ENCODE data around the gene SIM2.

Gene SIM2

DNA sequence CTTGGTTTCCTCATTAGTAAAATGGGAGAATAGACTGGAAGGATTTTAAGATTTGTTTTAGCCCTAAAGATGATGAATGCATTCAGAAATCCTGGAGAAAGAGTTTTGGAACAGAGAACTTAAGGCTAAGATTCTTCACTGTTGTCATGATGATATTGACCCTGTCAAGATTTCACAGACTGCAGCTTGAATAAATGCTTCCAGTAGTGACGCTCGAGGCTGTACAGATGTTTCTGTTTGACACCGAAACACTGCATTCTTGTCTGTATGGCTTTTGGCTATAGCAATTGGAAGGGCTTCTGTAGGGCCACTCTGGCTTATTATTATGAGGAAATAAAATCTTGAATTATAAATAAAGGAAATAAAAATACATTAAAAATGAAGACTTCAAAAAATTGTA lies 25.7 kb downstream of the SIM2 start:
- DNase-seq (ENCODE audit: low spot score in 2 of 2) (no peak), ATAC-seq (ENCODE audit: low read depth) (no peak)
- Mint-ChIP-seq H3K4me3 (no peak overlapping the region), H3K4me1 (no peaks in the 10 kb centered on the region), H3K27ac (no peak overlapping the region), H3K36me3 (no peaks in the 10 kb centered on the region), H3K27me3 (peaks cover 13% of the 10 kb centered on the region), H3K9me3 (no peaks in the 10 kb centered on the region)

DNA sequence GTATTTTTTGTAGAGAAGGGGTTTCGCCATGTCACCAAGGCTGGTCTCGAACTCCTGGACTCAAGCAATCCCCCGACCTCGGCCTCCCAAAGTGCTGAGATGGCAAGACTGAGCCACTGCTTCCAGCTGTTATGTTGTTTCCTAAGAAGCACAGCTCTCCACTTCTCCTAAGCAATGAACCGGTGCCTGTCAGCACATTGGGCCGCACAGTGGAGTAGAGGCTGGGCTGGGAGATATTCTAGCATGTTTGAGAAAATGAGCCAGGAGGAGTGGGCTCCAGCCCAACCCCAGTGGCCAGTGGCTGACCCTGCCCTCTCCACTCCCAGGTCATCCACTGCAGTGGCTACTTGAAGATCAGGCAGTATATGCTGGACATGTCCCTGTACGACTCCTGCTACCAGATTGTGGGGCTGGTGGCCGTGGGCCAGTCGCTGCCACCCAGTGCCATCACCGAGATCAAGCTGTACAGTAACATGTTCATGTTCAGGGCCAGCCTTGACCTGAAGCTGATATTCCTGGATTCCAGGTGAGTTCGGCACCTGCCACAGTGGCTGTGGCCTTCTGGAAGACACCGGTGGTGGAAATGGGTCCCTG lies 27.0 kb downstream of the SIM2 start:
- H3K36me3 Mint-ChIP-seq, result no peaks in the 10 kb centered on the region
- no peak for DNase-seq (ENCODE audit: low spot score in 2 of 2)
- ATAC-seq (ENCODE audit: low read depth), result no peak
- no peak overlapping the region for H3K4me3 Mint-ChIP-seq
- H3K4me1 Mint-ChIP-seq, result no peaks in the 10 kb centered on the region
- H3K9me3 Mint-ChIP-seq, result no peaks in the 10 kb centered on the region
- H3K27ac Mint-ChIP-seq, result no peak overlapping the region
- H3K27me3 Mint-ChIP-seq, result peaks cover 7% of the 10 kb centered on the region

DNA sequence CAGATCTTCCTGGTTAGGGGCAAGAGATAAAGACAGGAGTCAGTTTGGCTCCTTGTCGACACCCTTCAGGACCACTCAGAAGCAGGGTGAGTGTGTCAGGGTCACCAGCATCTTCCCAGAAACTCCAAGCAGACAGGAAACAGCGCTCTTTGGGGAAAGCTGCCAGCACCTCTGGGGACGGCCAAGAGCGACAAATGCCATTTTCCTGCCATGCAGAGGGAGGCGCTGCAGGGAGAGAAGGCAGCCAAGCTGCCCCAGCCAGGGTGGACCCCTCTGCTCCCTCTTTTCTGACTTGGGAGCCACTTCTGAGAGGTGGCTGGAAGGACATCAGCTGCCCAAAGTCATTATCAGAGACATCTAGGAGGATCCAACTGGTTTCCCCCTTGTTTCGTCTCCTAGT lies 29.0 kb downstream of the SIM2 start:
- H3K4me3 Mint-ChIP-seq, result no peak overlapping the region
- H3K9me3 Mint-ChIP-seq, result no peaks in the 10 kb centered on the region

DNA sequence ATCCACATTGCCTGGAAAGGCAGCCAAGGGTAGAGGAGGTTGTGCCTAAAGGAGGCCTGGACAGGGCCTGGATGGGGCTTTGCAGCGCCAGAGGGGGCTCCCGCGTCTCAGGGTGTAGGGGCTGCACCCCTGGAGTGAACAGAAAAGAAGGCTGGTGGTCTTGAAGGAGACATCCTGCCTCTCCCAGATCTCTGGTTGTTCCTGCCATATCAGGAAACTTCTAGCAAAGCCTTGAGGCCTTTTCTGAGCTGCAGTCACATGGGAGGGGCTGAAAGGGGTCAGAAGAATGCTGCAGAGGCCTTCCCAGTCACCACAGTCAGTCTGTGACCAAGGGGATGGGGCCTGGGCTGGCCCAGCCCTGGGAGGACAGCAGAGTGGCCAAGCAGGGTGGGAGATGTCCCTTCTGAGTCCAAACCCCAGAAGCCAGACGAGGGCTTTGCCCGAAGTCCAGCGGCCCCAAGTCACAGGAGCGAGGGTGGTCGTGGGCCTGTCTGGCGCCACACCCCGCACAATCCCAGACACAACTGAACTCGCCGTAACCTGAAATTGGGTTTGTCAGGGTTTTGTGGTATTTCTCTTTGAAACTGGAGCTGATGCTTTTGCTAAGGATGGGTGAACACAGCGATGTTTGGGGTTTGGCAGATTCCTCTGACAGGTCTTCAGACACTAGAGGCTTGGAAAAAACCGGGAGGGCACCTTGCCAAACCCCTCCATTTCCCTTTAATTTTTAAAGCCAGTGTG lies 29.6 kb downstream of the SIM2 start:
- no peak overlapping the region for H3K27ac Mint-ChIP-seq
- no peak for ATAC-seq (ENCODE audit: low read depth)
- no peaks in the 10 kb centered on the region for H3K36me3 Mint-ChIP-seq
- no peak for DNase-seq (ENCODE audit: low spot score in 2 of 2)
- peaks cover 3% of the 10 kb centered on the region for H3K27me3 Mint-ChIP-seq
- H3K4me3 Mint-ChIP-seq, result no peak overlapping the region
- no peaks in the 10 kb centered on the region for H3K9me3 Mint-ChIP-seq
- H3K4me1 Mint-ChIP-seq, result no peaks in the 10 kb centered on the region

More for the DNA sequence above, 29.0 kb downstream of the SIM2 start:
- ATAC-seq (ENCODE audit: low read depth) (no peak), DNase-seq (ENCODE audit: low spot score in 2 of 2) (no peak)
- Mint-ChIP-seq H3K4me1 (no peaks in the 10 kb centered on the region), H3K27me3 (peaks cover 4% of the 10 kb centered on the region), H3K27ac (no peak overlapping the region), H3K36me3 (no peaks in the 10 kb centered on the region)

DNA sequence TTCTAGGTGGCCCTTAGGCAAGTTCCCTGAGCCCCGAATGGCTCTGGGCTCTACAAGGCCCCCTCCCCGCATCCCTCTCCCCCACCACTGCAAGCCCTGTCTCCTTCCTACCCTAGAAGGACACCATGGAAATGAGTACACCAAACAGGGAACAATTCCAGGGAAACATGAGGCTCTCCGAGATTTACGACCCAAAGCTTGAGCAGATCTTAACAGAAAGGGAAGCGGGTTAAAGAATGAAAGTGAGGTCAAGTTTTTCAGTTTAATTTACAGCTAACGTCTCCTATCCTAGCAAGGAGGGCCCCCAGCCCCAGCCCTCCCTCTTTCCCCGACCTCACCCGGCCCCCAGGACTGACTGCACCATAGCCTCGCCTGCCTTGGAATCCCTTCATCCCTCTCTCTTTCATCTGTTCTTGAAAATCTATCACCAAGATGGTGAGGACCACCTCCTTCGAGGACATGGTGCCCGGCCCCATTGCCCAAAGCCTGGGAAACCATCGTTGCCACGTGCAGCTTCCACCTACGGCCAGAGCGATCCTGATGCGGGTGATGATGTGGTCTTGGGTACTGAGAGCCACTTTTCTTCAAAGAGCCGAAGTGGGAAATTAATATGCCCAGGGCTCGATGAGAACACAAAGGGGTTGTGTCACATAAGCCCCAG lies 30.5 kb downstream of the SIM2 start:
- Mint-ChIP-seq H3K4me1 (no peaks in the 10 kb centered on the region), H3K27ac (no peak overlapping the region), H3K4me3 (no peak overlapping the region), H3K36me3 (no peaks in the 10 kb centered on the region), H3K9me3 (no peaks in the 10 kb centered on the region), H3K27me3 (peaks cover 3% of the 10 kb centered on the region)
- DNase-seq (ENCODE audit: low spot score in 2 of 2) (no peak), ATAC-seq (ENCODE audit: low read depth) (no peak)

DNA sequence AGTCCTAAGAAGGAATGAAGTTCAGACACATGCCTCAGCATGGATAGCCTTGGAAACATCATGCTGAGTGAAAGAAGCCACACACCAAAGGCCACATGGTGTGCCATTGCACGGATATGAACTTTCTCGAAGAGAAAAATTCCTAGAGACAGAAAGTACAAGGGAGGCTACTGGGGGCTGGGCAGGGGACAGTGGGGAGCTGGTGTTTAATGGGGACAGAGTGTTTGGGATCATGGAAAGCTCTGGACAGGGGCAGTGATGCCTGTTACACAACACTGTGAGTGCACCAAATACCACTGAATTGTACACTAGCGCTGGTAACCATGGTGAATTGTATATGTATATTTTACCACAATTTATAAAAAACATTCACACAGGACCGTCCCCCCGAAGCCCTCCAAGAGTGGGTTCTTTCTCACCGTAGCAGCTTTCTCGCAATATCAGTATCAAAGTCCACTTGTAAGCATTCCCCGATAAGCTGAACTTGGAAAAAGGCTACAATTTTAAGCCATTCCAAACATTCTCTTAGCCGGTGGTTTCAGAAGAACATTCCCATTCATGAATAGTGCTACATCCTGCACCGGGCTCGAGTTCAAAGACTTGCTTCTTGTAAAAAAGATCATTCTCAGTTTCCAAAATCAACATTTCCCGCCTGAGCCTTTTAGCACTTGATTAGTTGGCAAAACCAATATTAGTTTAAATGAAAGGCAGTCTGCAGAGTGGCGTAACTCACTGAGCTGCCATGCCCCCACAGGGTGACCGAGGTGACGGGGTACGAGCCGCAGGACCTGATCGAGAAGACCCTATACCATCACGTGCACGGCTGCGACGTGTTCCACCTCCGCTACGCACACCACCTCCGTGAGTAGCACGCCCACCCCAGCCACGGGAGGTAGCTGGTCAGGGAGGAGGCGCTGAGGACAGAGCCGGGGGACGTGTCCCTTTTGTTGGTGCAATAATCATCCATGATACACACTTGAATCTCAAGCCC lies 31.7 kb downstream of the SIM2 start:
- H3K4me1 Mint-ChIP-seq, result no peaks in the 10 kb centered on the region
- H3K9me3 Mint-ChIP-seq, result peaks cover 2% of the 10 kb centered on the region
- no peak overlapping the region for H3K4me3 Mint-ChIP-seq
- peaks cover 4% of the 10 kb centered on the region for H3K27me3 Mint-ChIP-seq
- H3K27ac Mint-ChIP-seq, result no peak overlapping the region
- no peak for ATAC-seq (ENCODE audit: low read depth)
- no peak for DNase-seq (ENCODE audit: low spot score in 2 of 2)
- no peaks in the 10 kb centered on the region for H3K36me3 Mint-ChIP-seq

DNA sequence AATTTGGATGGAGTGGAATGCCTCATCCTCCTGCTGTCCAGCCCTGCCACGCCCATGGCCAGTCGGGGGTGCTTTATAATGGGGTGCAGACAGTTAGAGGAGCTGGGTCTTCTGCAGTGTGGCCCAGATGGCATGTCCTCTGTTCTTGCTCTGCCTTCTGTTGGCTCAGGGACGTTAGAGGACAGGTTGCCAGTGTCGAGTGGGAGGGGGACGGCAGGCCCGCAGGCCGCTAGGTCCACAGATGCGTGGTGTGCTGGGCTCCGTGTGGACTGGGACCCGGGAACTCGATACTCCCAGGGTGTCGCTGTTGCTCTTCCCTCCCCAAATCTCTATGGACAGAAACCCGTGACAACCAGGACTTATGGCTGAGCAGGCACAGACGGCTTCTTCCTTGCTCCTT lies 33.3 kb downstream of the SIM2 start:
- no peak overlapping the region for H3K27ac Mint-ChIP-seq
- ATAC-seq (ENCODE audit: low read depth) (no peak), DNase-seq (ENCODE audit: low spot score in 2 of 2) (no peak)
- H3K4me1 Mint-ChIP-seq, result no peaks in the 10 kb centered on the region
- H3K36me3 Mint-ChIP-seq, result peaks cover 3% of the 10 kb centered on the region
- no peak overlapping the region for H3K4me3 Mint-ChIP-seq
- H3K9me3 Mint-ChIP-seq, result peaks cover 2% of the 10 kb centered on the region
- peaks cover 7% of the 10 kb centered on the region for H3K27me3 Mint-ChIP-seq

DNA sequence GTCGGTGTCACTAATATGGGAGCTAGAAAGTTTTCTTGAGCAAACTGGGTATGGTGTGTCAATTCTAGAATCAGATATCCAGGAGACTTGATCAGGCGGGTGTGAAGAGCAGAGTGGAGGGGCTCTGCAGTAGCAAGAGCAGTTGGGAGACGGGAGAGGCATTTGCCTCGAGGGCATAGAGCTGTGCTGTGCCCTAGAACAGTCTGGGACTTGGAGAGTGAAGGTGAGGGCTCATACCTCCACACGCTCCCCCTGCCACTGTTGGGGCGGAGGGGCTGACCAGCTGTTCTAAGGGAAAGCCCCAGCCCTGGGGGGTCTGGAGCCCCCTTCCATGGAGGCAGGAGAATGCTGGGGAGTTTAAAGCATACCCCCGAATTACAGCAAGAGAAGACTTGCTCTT lies 33.8 kb downstream of the SIM2 start:
- H3K27me3 Mint-ChIP-seq, result peaks cover 7% of the 10 kb centered on the region
- H3K36me3 Mint-ChIP-seq, result peaks cover 3% of the 10 kb centered on the region
- no peaks in the 10 kb centered on the region for H3K4me1 Mint-ChIP-seq
- H3K27ac Mint-ChIP-seq, result no peak overlapping the region
- no peak for DNase-seq (ENCODE audit: low spot score in 2 of 2)
- no peak overlapping the region for H3K4me3 Mint-ChIP-seq
- ATAC-seq (ENCODE audit: low read depth), result no peak
- H3K9me3 Mint-ChIP-seq, result peaks cover 2% of the 10 kb centered on the region

DNA sequence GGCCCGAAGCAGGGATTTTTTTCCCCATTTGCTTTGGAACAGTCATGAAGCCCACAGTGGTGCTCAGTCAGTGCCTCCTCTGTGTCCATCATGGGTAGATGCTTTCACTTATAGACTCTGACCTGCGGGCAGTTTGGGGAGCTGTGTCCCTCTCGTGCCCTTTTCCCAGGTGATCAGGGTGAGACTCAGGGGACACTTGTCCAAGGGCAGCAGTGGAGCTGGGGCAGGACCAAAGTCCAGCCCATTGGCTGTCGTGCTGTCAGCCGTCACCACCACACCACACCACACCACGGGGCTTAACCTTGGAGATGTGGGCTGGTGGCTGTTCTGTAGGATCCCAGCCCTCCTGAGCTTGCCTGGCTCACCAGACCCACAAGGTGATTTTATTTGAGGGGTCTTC lies 34.9 kb downstream of the SIM2 start:
- peaks cover 2% of the 10 kb centered on the region for H3K9me3 Mint-ChIP-seq
- H3K36me3 Mint-ChIP-seq, result peaks cover 3% of the 10 kb centered on the region
- ATAC-seq (ENCODE audit: low read depth), result no peak
- no peak overlapping the region for H3K27ac Mint-ChIP-seq
- H3K27me3 Mint-ChIP-seq, result peaks cover 7% of the 10 kb centered on the region
- no peak overlapping the region for H3K4me3 Mint-ChIP-seq
- H3K4me1 Mint-ChIP-seq, result no peaks in the 10 kb centered on the region
- no peak for DNase-seq (ENCODE audit: low spot score in 2 of 2)

DNA sequence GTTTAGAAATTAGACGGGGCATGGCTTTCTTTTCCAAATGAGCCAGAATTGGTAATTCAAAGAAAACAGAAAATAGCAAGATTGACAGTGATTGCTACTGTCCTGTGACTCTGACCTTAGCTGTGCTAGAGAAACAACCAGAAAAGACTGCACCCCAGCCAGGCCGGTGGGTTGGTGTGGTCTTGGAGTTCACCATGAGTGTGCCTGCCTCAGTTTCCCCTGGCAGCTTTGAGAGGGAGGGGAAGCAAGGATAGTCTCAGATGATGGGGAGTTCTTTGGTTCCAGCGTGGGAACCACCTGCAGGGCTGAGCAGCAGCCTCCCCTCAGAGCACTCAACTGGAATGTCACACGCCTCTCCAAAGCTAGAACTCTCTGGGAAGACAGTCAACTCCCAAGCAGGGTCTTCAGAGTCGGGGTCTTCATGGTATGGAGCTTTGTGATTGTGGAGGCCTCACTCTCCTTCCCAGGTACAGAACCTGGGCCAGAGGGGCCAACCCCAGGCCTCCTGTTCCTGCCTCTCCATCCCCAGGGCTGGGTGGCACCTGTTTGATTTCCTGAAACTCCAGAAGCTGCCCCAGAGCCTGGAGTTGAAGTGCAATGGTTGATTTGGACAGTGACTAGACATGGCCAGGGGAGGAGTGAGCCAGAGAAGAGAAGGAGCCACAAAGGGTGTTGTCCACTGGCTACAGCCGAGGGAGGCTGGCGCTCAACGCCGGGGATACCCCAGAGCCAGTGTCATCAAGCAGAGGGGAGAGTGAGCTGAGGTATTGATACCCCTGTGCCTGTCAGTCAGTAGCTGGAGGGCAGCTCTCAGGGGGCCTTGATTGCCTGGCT lies 35.7 kb downstream of the SIM2 start:
- H3K36me3 Mint-ChIP-seq, result peaks cover 3% of the 10 kb centered on the region
- ATAC-seq (ENCODE audit: low read depth), result no peak
- no peak overlapping the region for H3K4me3 Mint-ChIP-seq
- no peak overlapping the region for H3K27ac Mint-ChIP-seq
- DNase-seq (ENCODE audit: low spot score in 2 of 2), result no peak
- peaks cover 2% of the 10 kb centered on the region for H3K9me3 Mint-ChIP-seq
- H3K27me3 Mint-ChIP-seq, result peaks cover 10% of the 10 kb centered on the region
- no peaks in the 10 kb centered on the region for H3K4me1 Mint-ChIP-seq

DNA sequence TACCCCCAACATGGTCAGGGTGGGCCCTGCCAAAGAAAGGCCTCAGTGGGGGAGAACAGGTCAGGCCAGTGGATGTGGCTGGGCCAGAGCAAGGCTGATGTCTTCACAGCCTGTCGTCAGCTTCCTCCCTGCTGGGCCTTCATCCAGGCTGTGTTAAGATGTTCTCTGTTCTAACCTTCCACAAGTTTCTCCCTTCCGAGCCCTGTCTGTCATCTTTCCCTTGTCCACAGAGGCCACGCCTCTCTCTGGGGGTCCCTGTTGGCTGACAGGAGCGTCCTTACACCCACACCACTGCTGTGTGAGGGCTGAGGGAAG lies 36.2 kb downstream of the SIM2 start:
- Mint-ChIP-seq H3K27ac (no peak overlapping the region), H3K27me3 (peaks cover 10% of the 10 kb centered on the region), H3K9me3 (peaks cover 2% of the 10 kb centered on the region), H3K4me1 (no peaks in the 10 kb centered on the region), H3K4me3 (no peak overlapping the region), H3K36me3 (peaks cover 3% of the 10 kb centered on the region)
- no peak for DNase-seq (ENCODE audit: low spot score in 2 of 2)
- no peak for ATAC-seq (ENCODE audit: low read depth)

DNA sequence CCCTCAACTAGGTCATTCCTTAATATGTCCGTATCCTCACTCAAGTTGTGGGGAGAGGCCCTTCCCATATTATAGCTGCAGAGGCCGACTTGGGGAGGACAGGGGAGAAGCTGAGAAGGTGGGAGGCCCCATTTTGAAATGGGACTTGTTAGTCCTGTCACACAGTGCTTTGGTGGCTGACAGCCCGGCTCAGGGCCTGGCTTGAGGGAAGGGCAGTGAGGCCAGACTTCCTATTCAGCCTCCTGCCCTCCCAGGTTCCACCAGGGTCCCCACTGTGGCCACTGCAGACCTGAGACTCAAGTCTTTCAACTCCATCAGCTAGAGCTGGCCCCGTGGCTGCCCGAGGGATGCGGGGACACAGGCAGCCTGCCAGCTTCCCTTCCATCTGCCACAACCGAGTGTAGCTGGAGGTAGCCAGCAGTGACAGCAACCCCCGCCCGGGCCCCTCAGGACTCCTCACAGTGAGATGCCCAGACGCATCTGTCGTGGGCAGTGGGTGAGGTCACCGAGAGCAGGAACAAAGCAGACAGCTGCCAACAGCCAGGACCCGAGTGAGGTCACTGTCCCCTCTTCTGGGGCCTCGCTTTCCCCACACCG lies 36.9 kb downstream of the SIM2 start:
- Mint-ChIP-seq H3K4me3 (no peak overlapping the region), H3K4me1 (no peaks in the 10 kb centered on the region), H3K27ac (no peak overlapping the region), H3K9me3 (peaks cover 2% of the 10 kb centered on the region), H3K36me3 (peaks cover 3% of the 10 kb centered on the region), H3K27me3 (peaks cover 10% of the 10 kb centered on the region)
- DNase-seq (ENCODE audit: low spot score in 2 of 2) (no peak), ATAC-seq (ENCODE audit: low read depth) (no peak)

DNA sequence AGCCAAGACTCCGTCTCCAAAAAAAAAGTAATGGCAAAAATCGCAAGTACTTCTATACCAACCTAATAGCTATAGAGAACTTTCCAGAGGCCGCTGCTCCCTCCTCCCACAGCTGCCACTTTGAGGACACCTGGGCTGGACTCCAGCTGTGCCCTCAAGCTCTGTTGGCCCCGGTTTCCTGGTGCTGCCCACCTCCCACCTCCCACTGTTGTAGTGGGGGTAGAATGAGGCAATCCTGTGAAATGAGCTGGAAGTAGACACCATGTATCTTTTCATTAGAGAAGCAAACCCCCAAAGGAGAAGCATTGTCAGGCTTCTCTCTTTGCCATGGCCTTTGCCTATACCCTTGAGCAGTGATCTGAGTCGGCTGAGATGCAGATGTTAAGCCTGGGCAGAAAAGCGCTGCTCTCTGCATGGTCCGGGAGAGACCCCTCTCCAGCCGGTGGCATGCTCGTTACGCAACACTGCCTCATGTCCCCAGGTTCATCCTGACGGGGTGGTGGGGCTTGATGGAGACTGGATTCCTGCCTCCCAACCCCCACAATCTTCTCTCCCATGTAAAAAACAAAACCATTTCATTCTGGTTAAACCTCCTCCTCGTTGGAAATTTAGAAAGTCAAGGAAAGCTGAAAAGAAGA lies 39.7 kb downstream of the SIM2 start:
- DNase-seq (ENCODE audit: low spot score in 2 of 2) (no peak), ATAC-seq (ENCODE audit: low read depth) (no peak)
- Mint-ChIP-seq H3K9me3 (peaks cover 2% of the 10 kb centered on the region), H3K4me1 (no peaks in the 10 kb centered on the region), H3K27me3 (peaks cover 12% of the 10 kb centered on the region), H3K27ac (no peak overlapping the region), H3K4me3 (no peak overlapping the region), H3K36me3 (peaks cover 3% of the 10 kb centered on the region)

Data from memory B cell (primary cell).